ENCODE results near the gene LAMC1.

DNA sequence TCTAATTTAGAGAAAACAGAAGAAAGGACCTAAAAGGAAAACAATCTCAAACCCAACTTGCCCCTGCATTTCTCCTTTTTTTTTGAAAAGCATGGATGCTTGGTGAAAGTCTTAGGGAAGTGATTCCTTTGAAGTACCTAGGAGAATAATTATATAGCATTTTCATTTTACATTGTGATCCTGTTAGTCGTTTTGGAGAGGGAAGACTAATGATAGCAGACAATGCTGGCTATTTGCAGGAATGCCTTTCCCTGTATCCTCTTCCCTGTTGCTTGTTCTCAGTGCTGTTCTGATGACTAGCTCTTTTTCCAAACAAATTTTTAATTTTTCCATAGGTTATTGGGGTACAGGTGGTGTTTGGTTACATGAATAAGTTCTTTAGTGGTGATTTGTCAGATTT lies 53.9 kb downstream of the LAMC1 start:
- no peak for TF ChIP-seq USF2 (IDR thresholded peaks at IDR 0.05; ENCODE audit: borderline replicate concordance, low read depth, low read length)
- TF ChIP-seq EP300 (IDR thresholded peaks at IDR 0.05; ENCODE audit: borderline replicate concordance in 1 of 2, low read depth in 1 of 2, low read length in 1 of 2), result no peak
- TF ChIP-seq EZH2phosphoT487 (IDR thresholded peaks at IDR 0.05; ENCODE audit: borderline replicate concordance, low read depth), result no peak
- TF ChIP-seq, protein P1, sequence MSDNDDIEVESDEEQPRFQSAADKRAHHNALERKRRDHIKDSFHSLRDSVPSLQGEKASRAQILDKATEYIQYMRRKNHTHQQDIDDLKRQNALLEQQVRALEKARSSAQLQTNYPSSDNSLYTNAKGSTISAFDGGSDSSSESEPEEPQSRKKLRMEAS (IDR thresholded peaks at IDR 0.05; ENCODE audit: low read depth), result no peak
- no peak for TF ChIP-seq SIN3A (IDR thresholded peaks at IDR 0.05; ENCODE audit: borderline replicate concordance, low read depth, low read length)
- TF ChIP-seq, protein P2, sequence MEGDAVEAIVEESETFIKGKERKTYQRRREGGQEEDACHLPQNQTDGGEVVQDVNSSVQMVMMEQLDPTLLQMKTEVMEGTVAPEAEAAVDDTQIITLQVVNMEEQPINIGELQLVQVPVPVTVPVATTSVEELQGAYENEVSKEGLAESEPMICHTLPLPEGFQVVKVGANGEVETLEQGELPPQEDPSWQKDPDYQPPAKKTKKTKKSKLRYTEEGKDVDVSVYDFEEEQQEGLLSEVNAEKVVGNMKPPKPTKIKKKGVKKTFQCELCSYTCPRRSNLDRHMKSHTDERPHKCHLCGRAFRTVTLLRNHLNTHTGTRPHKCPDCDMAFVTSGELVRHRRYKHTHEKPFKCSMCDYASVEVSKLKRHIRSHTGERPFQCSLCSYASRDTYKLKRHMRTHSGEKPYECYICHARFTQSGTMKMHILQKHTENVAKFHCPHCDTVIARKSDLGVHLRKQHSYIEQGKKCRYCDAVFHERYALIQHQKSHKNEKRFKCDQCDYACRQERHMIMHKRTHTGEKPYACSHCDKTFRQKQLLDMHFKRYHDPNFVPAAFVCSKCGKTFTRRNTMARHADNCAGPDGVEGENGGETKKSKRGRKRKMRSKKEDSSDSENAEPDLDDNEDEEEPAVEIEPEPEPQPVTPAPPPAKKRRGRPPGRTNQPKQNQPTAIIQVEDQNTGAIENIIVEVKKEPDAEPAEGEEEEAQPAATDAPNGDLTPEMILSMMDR (IDR thresholded peaks at IDR 0.05), result no peak
- TF ChIP-seq RCOR1 (IDR thresholded peaks at IDR 0.05; ENCODE audit: low read length), result no peak
- TF ChIP-seq, protein P3, sequence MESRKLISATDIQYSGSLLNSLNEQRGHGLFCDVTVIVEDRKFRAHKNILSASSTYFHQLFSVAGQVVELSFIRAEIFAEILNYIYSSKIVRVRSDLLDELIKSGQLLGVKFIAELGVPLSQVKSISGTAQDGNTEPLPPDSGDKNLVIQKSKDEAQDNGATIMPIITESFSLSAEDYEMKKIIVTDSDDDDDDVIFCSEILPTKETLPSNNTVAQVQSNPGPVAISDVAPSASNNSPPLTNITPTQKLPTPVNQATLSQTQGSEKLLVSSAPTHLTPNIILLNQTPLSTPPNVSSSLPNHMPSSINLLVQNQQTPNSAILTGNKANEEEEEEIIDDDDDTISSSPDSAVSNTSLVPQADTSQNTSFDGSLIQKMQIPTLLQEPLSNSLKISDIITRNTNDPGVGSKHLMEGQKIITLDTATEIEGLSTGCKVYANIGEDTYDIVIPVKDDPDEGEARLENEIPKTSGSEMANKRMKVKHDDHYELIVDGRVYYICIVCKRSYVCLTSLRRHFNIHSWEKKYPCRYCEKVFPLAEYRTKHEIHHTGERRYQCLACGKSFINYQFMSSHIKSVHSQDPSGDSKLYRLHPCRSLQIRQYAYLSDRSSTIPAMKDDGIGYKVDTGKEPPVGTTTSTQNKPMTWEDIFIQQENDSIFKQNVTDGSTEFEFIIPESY (IDR thresholded peaks at IDR 0.05; ENCODE audit: borderline replicate concordance, low read depth), result no peak
- TF ChIP-seq MXI1 (IDR thresholded peaks at IDR 0.05; ENCODE audit: low read depth, low read length), result no peak
- TF ChIP-seq CHD2 (IDR thresholded peaks at IDR 0.05; ENCODE audit: low read length, partially characterized antibody), result no peak
- no peak for TF ChIP-seq RXRA (IDR thresholded peaks at IDR 0.05; ENCODE audit: borderline replicate concordance, low read depth)
- TF ChIP-seq TAF1 (IDR thresholded peaks at IDR 0.05; ENCODE audit: borderline replicate concordance, low read depth, low read length), result no peak
- no peak for TF ChIP-seq GATA2 (CRISPR knock-in tag; IDR thresholded peaks at IDR 0.05)
- TF ChIP-seq, protein P4, sequence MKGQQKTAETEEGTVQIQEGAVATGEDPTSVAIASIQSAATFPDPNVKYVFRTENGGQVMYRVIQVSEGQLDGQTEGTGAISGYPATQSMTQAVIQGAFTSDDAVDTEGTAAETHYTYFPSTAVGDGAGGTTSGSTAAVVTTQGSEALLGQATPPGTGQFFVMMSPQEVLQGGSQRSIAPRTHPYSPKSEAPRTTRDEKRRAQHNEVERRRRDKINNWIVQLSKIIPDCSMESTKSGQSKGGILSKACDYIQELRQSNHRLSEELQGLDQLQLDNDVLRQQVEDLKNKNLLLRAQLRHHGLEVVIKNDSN (IDR thresholded peaks at IDR 0.05; ENCODE audit: borderline replicate concordance, low read depth), result no peak

Data from SK-N-SH (cell line).